Astrocyte (in vitro differentiated cells and primary cell): Measurements from ENCODE around the gene FUT4. TPM values are rescaled to one million over a fixed set of nuclear protein-coding genes. Genes with fewer than 3 reads are reported as not detected.

Experiments used
- DNase-seq: peaks from one replicate; pipeline ENCODE4 v3.0.0-alpha.2; 2010; ENCODE audit warnings: low read depth
- FAIRE-seq: peaks from 2 replicates; lab custom pipeline; 2011; peaks lifted over from hg19 to GRCh38; lab: Jason Lieb, UNC
- H2AFZ ChIP-seq: 2 replicates; pipeline ENCODE4 v1.6.0; 2012; ENCODE audit warnings: low read depth, low read length, inconsistent platforms
- H3K27ac ChIP-seq: 2 replicates; pipeline ENCODE4 v1.5.1; 2011; ENCODE audit warnings: low read depth, low read length, inconsistent platforms
- H3K27me3 ChIP-seq: 2 replicates; pipeline ENCODE4 v1.6.0; 2011; ENCODE audit warnings: low read length, inconsistent platforms; ENCODE audit not compliant: insufficient read depth
- H3K36me3 ChIP-seq: 2 replicates; pipeline ENCODE4 v1.5.1; 2011; ENCODE audit warnings: low read length, inconsistent platforms; ENCODE audit not compliant: insufficient read depth
- H3K4me1 ChIP-seq: 2 replicates; pipeline ENCODE4 v1.5.1; 2011; ENCODE audit warnings: low read length, inconsistent platforms; ENCODE audit not compliant: insufficient read depth
- H3K4me2 ChIP-seq: 2 replicates; pipeline ENCODE4 v1.6.0; 2012; ENCODE audit warnings: low read length, inconsistent platforms
- H3K4me3 ChIP-seq: 2 replicates; pipeline ENCODE4 v1.5.1; 2011; ENCODE audit warnings: low read depth, mild to moderate bottlenecking, low read length, inconsistent platforms; ENCODE audit not compliant: insufficient read depth
- H3K79me2 ChIP-seq: 2 replicates; pipeline ENCODE4 v1.6.0; 2012; ENCODE audit warnings: mild to moderate bottlenecking, low read length, inconsistent platforms; ENCODE audit not compliant: insufficient read depth
- H3K9ac ChIP-seq: 2 replicates; pipeline ENCODE4 v1.6.0; 2012; ENCODE audit warnings: mild to moderate bottlenecking, low read length, inconsistent platforms
- H3K9me3 ChIP-seq: 2 replicates; pipeline ENCODE4 v1.5.1; 2012; ENCODE audit warnings: low read depth, mild to moderate bottlenecking, low read length, inconsistent platforms; ENCODE audit not compliant: insufficient read depth
- H4K20me1 ChIP-seq: 2 replicates; pipeline ENCODE4 v1.6.0; 2012; ENCODE audit warnings: low read length, inconsistent platforms; ENCODE audit not compliant: insufficient read depth
- H3K27ac Mint-ChIP-seq: one replicate; pipeline ENCODE4 v1.8.0; 2021; ENCODE audit warnings: mild to moderate bottlenecking, mixed read lengths; ENCODE audit not compliant: unreplicated experiment
- H3K27me3 Mint-ChIP-seq: one replicate; pipeline ENCODE4 v1.8.0; 2021; ENCODE audit warnings: low read depth, mixed read lengths; ENCODE audit not compliant: unreplicated experiment
- H3K36me3 Mint-ChIP-seq: one replicate; pipeline ENCODE4 v1.8.0; 2021; ENCODE audit warnings: low read depth, mixed read lengths; ENCODE audit not compliant: unreplicated experiment
- H3K4me1 Mint-ChIP-seq: one replicate; pipeline ENCODE4 v1.8.0; 2021; ENCODE audit warnings: low read depth, mixed read lengths; ENCODE audit not compliant: unreplicated experiment
- H3K4me3 Mint-ChIP-seq: one replicate; pipeline ENCODE4 v1.8.0; 2021; ENCODE audit warnings: mild to moderate bottlenecking, moderate library complexity, mixed read lengths; ENCODE audit not compliant: unreplicated experiment
- H3K9me3 Mint-ChIP-seq: one replicate; pipeline ENCODE4 v1.8.0; 2021; ENCODE audit warnings: mild to moderate bottlenecking, mixed read lengths; ENCODE audit not compliant: unreplicated experiment
- EZH2 ChIP-seq: IDR thresholded peaks from 2 replicates; pipeline ENCODE4 v1.6.1; 2012; ENCODE audit warnings: mild to moderate bottlenecking, low read length, inconsistent platforms; ENCODE audit not compliant: insufficient read depth
- total RNA-seq: library from RNA; stranded (reverse); gene quantifications from 2 replicates; pipeline ENCODE4 v1.2.1, GENCODE V29; 2021
- TF ChIP-seq, protein P1 (sequence below): IDR thresholded peaks from 2 replicates; pipeline ENCODE4 v1.5.1; 2011; ENCODE audit warnings: low read depth, mild to moderate bottlenecking, inconsistent platforms, low read length, moderate library complexity; ENCODE audit not compliant: insufficient read depth

Gene FUT4
- total RNA-seq, 1 donor from 2014 or later = 3.5 TPM

DNA sequence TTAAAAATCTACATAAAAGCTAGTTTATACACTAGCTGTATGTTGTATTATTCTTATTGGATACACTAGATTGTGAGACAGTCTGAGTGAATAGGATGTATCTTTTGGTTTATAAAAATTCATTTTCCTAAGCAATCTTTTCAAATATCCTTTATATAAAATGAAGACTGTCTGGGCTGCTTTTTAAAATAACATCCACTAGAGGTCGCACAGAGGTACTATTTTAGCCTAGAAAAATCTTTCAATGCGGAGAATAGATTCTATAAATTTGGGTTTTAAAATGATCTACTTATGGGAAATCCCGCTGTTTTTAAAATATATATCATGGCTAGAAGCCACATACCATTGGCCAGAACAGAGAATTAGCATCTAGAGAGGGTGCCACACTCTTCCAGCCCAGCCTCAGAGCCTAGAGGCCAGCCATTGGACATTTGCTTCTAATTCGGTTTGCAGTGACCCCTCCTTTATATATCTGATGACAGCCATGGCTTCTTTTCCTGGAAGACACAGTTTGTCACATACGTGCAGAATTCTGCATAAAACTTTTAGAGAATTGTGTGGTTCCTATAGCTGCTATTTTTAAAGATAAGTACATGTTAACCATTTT is 24.1 kb upstream of the FUT4 start:
- H3K36me3 ChIP-seq = no peaks in the 10 kb centered on the region
- Mint-ChIP-seq H3K9me3 (no peaks in the 10 kb centered on the region), H3K27me3 (peaks cover 2% of the 10 kb centered on the region), H3K27ac (no peak overlapping the region), H3K4me1 (no peaks in the 10 kb centered on the region), H3K4me3 (no peak overlapping the region), H3K36me3 (no peaks in the 10 kb centered on the region)
- H3K27ac ChIP-seq = no peak overlapping the region
- H3K9me3 ChIP-seq = no peaks in the 10 kb centered on the region
- H3K4me1 ChIP-seq = no peaks in the 10 kb centered on the region
- no peak overlapping the region for H3K9ac ChIP-seq
- no peak overlapping the region for H2AFZ ChIP-seq
- H3K79me2 ChIP-seq = no peaks in the 10 kb centered on the region
- no peak for TF ChIP-seq EZH2
- TF ChIP-seq, protein P1, sequence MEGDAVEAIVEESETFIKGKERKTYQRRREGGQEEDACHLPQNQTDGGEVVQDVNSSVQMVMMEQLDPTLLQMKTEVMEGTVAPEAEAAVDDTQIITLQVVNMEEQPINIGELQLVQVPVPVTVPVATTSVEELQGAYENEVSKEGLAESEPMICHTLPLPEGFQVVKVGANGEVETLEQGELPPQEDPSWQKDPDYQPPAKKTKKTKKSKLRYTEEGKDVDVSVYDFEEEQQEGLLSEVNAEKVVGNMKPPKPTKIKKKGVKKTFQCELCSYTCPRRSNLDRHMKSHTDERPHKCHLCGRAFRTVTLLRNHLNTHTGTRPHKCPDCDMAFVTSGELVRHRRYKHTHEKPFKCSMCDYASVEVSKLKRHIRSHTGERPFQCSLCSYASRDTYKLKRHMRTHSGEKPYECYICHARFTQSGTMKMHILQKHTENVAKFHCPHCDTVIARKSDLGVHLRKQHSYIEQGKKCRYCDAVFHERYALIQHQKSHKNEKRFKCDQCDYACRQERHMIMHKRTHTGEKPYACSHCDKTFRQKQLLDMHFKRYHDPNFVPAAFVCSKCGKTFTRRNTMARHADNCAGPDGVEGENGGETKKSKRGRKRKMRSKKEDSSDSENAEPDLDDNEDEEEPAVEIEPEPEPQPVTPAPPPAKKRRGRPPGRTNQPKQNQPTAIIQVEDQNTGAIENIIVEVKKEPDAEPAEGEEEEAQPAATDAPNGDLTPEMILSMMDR = peak; percentile 69
- no peaks in the 10 kb centered on the region for H4K20me1 ChIP-seq
- FAIRE-seq = no peak
- DNase-seq = no peak
- peaks cover 12% of the 10 kb centered on the region for H3K27me3 ChIP-seq
- no peak overlapping the region for H3K4me3 ChIP-seq
- H3K4me2 ChIP-seq = no peak overlapping the region

DNA sequence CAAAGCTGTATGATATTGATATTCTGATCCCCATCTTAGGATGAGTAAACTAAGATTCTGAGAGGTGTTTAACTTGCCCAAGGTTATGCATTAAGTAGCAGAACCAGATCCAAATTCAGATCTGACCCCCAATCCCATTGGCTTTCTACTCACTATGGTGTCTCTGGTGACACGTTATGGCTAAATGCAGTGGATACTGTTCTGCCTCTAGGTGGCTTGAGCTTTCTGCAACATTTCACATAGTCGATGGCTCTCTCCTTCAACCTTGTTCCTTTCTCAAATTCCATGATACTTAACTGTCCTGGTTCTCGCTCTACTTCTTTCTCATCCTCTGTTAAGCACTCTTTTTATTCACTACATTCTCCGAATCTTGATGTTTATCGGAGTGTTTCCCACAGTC is 22.0 kb upstream of the FUT4 start:
- H3K4me1 Mint-ChIP-seq = peaks cover 10% of the 10 kb centered on the region
- Histone ChIP-seq H3K9me3 (no peaks in the 10 kb centered on the region), H3K9ac (no peak overlapping the region), H3K27ac (no peak overlapping the region), H3K4me2 (no peak overlapping the region), H3K79me2 (no peaks in the 10 kb centered on the region), H4K20me1 (no peaks in the 10 kb centered on the region), H3K4me1 (no peaks in the 10 kb centered on the region), H3K27me3 (peaks cover 6% of the 10 kb centered on the region), H3K36me3 (no peaks in the 10 kb centered on the region), H3K4me3 (no peak overlapping the region), H2AFZ (no peak overlapping the region)
- DNase-seq (no peak), FAIRE-seq (peak; percentile 34)
- TF ChIP-seq, protein P1 = peak; percentile 49
- TF ChIP-seq EZH2 = no peak
- no peaks in the 10 kb centered on the region for H3K9me3 Mint-ChIP-seq
- H3K36me3 Mint-ChIP-seq = no peaks in the 10 kb centered on the region
- no peak overlapping the region for H3K4me3 Mint-ChIP-seq
- no peak overlapping the region for H3K27ac Mint-ChIP-seq
- H3K27me3 Mint-ChIP-seq = peaks cover 2% of the 10 kb centered on the region

DNA sequence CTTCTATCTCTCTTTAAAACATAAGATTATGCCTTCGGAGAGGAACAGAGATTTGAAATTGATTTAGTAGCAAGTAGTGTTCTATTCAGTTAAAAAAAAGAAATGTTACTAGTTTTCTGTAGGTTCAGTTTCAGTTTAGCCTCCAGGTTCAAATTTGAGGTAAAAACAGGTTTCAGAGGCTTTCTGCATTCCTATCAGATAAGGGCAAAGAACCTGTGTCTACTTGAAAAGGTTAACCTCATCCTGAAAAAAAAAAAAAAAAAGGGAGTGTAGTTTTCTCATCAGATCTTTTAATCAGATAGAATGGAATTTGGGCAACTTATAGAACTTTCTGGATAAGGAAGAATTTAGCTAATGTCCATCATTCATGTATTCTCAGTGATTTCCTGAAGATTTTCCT is 19.4 kb upstream of the FUT4 start:
- Histone ChIP-seq H3K4me1 (no peaks in the 10 kb centered on the region), H3K9ac (no peak overlapping the region), H3K9me3 (no peaks in the 10 kb centered on the region), H3K27me3 (no peaks in the 10 kb centered on the region), H3K27ac (no peak overlapping the region), H3K4me2 (no peak overlapping the region), H2AFZ (no peak overlapping the region), H3K79me2 (no peaks in the 10 kb centered on the region), H3K4me3 (no peak overlapping the region), H4K20me1 (no peaks in the 10 kb centered on the region), H3K36me3 (no peaks in the 10 kb centered on the region)
- Mint-ChIP-seq H3K4me3 (no peak overlapping the region), H3K27me3 (peaks cover 2% of the 10 kb centered on the region), H3K4me1 (peaks cover 14% of the 10 kb centered on the region), H3K36me3 (no peaks in the 10 kb centered on the region), H3K27ac (no peak overlapping the region), H3K9me3 (peaks cover 3% of the 10 kb centered on the region)
- TF ChIP-seq, protein P1 = no peak
- no peak for TF ChIP-seq EZH2
- DNase-seq = no peak
- FAIRE-seq = no peak
